Suprapubic skin (tissue), 4 donors: Measurements from ENCODE around the gene CD47.

Experiments used
- EP300 ChIP-seq: sonication (generic); formaldehyde crosslinking; IDR thresholded peaks from one replicate; pipeline ENCODE4 v1.6.1; 2017; ENCODE audit warnings: antibody characterized with exemption
- POLR2A ChIP-seq, 2 donors: fragments of 450-650 bp; IDR thresholded peaks; one replicate each; pipeline ENCODE4 v1.6.1; 2017; ENCODE audit warnings: antibody characterized with exemption in 2 of 2, mild to moderate bottlenecking in 2 of 2, moderate library complexity in 2 of 2
- POLR2AphosphoS5 ChIP-seq, 3 donors: sonication (generic); formaldehyde crosslinking; IDR thresholded peaks; one replicate each; pipeline ENCODE4 v1.6.1; 2017; ENCODE audit warnings: antibody characterized with exemption in 3 of 3
- TF ChIP-seq, protein P1 (sequence below), 2 donors: fragments of 200-600 bp in 1 of 2; fragments of 450-650 bp in 1 of 2; sonication (generic) in 1 of 2; IDR thresholded peaks; one replicate each; pipeline ENCODE4 v1.5.1; 2016 to 2019; ENCODE audit warnings: antibody characterized with exemption in 2 of 2, mild to moderate bottlenecking in 1 of 2, moderate library complexity in 1 of 2

DNA sequence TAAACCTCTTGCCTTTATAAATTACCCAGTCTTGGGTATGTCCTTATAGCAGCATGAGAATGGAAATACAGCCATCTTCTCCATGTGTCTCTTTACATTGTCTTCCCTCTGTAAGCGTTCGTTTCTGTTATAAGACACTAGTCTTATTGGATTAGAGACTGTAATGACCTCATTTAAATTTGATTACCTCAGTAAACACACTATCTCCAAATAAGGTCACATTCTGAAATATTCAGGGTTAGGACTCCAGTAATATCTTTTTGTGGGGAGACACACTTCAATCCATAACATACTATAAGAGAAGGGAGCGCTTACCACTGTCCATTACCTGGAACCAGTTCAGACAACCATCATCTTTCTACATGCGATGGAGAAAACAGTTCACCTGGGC is 34.3 kb upstream of the CD47 start:
- no peak for TF ChIP-seq EP300
- TF ChIP-seq POLR2A (IDR thresholded peaks at IDR 0.05): no peak
- TF ChIP-seq, protein P1, sequence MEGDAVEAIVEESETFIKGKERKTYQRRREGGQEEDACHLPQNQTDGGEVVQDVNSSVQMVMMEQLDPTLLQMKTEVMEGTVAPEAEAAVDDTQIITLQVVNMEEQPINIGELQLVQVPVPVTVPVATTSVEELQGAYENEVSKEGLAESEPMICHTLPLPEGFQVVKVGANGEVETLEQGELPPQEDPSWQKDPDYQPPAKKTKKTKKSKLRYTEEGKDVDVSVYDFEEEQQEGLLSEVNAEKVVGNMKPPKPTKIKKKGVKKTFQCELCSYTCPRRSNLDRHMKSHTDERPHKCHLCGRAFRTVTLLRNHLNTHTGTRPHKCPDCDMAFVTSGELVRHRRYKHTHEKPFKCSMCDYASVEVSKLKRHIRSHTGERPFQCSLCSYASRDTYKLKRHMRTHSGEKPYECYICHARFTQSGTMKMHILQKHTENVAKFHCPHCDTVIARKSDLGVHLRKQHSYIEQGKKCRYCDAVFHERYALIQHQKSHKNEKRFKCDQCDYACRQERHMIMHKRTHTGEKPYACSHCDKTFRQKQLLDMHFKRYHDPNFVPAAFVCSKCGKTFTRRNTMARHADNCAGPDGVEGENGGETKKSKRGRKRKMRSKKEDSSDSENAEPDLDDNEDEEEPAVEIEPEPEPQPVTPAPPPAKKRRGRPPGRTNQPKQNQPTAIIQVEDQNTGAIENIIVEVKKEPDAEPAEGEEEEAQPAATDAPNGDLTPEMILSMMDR (IDR thresholded peaks at IDR 0.05): no peak
- no peak for TF ChIP-seq POLR2AphosphoS5 (IDR thresholded peaks at IDR 0.05)
